HEK293T (cell line): ENCODE results near the gene TBC1D1.

ENCODE experiments used
- BHLHE40 ChIP-seq: fragments of 450-650 bp; IDR thresholded peaks from 2 replicates; pipeline ENCODE4 v1.6.1; 2016; ENCODE audit warnings: mild to moderate bottlenecking, moderate library complexity, borderline replicate concordance
- FOXK2 ChIP-seq: fragments of 450-650 bp; IDR thresholded peaks from 2 replicates; pipeline ENCODE4 v1.6.1; 2016; ENCODE audit warnings: mild to moderate bottlenecking
- L3MBTL2 ChIP-seq: fragments of 450-650 bp; conservative IDR thresholded peaks from 2 replicates; pipeline ENCODE4 v1.6.1; 2016; ENCODE audit warnings: mild to moderate bottlenecking
- NFRKB ChIP-seq: fragments of 450-650 bp; IDR thresholded peaks from 2 replicates; pipeline ENCODE4 v1.6.1; 2016; ENCODE audit warnings: mild to moderate bottlenecking, moderate library complexity
- SP1 ChIP-seq: fragments of 450-650 bp; IDR thresholded peaks from 2 replicates; pipeline ENCODE4 v1.6.1; 2017
- SUZ12 ChIP-seq: fragments of 450-650 bp; IDR thresholded peaks from 2 replicates; pipeline ENCODE4 v1.6.1; 2016; ENCODE audit warnings: mild to moderate bottlenecking
- TF ChIP-seq, protein P1 (sequence below): fragments of 450-650 bp; IDR thresholded peaks from 2 replicates; pipeline ENCODE4 v1.6.1; 2016

DNA sequence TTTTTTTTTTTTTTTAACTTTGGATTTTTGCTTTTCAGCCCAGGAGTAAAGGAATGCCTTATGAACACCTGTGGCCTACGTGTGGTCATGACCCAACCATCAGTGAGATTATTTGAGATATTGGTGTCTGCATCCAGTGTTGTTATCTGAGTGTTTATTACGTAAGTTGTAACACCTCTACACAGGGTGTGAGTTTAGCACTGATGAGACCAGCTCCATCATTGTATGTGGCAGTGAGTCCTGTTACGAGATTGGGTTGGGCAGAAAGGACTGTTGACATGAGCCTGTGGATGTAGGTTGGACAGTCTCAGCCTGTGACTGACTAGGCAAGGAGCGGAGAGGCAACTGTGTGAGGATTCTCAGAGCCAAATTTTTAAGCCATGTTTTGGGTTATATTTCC, 248.3 kb downstream of the TBC1D1 start:
- TF ChIP-seq L3MBTL2: no peak
- TF ChIP-seq, protein P1, sequence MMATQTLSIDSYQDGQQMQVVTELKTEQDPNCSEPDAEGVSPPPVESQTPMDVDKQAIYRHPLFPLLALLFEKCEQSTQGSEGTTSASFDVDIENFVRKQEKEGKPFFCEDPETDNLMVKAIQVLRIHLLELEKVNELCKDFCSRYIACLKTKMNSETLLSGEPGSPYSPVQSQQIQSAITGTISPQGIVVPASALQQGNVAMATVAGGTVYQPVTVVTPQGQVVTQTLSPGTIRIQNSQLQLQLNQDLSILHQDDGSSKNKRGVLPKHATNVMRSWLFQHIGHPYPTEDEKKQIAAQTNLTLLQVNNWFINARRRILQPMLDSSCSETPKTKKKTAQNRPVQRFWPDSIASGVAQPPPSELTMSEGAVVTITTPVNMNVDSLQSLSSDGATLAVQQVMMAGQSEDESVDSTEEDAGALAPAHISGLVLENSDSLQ: no peak
- no peak for TF ChIP-seq FOXK2
- no peak for TF ChIP-seq NFRKB
- no peak for TF ChIP-seq BHLHE40
- TF ChIP-seq SP1: no peak
- TF ChIP-seq SUZ12: no peak
